Neural cell (in vitro differentiated cells): Measurements from ENCODE around the gene ARMC2. TPM values are rescaled to one million over a fixed set of nuclear protein-coding genes. Genes with fewer than 3 reads are reported as not detected.

Source experiments
- H2AFZ ChIP-seq: fragments of 200-600, 300-800 bp; sonication (generic), shearing (Covaris generic); 2 replicates; pipeline ENCODE4 v1.6.0; 2014; ENCODE audit warnings: low read depth, mild to moderate bottlenecking, antibody characterized with exemption, low read length, moderate library complexity
- H3F3A ChIP-seq: fragments of 200-600 bp; shearing (Covaris generic); 2 replicates; pipeline ENCODE4 v1.6.1; 2016; ENCODE audit warnings: mild to moderate bottlenecking, moderate library complexity, mixed read lengths, antibody characterized with exemption, low read length; ENCODE audit not compliant: insufficient read depth, poor library complexity, severe bottlenecking
- H3K27ac ChIP-seq: fragments of 200-600, 300-800 bp; sonication (generic), shearing (Covaris generic); 2 replicates; pipeline ENCODE4 v1.5.1; 2014; ENCODE audit warnings: mild to moderate bottlenecking, low read length, moderate library complexity
- H3K27me3 ChIP-seq: fragments of 300-800, 200-600 bp; sonication (generic), shearing (Covaris generic); 2 replicates; pipeline ENCODE4 v1.6.0; 2014; ENCODE audit warnings: mild to moderate bottlenecking, low read depth, low read length, moderate library complexity; ENCODE audit not compliant: insufficient read depth
- H3K36me3 ChIP-seq: fragments of 300-800, 200-600 bp; sonication (generic), shearing (Covaris generic); 2 replicates; pipeline ENCODE4 v1.5.1; 2014; ENCODE audit warnings: mild to moderate bottlenecking, antibody characterized with exemption, low read length, moderate library complexity; ENCODE audit not compliant: insufficient read depth
- H3K4me2 ChIP-seq: fragments of 300-800, 200-600 bp; sonication (generic), shearing (Covaris generic); 2 replicates; pipeline ENCODE4 v1.6.0; 2014; ENCODE audit warnings: mild to moderate bottlenecking, low read length
- H3K4me3 ChIP-seq: fragments of 300-800, 200-600 bp; sonication (generic), shearing (Covaris generic); 2 replicates; pipeline ENCODE4 v1.5.1; 2014; ENCODE audit warnings: mild to moderate bottlenecking, low read length, moderate library complexity
- H3K79me2 ChIP-seq: fragments of 200-600 bp; shearing (Covaris generic); replicated peaks from 2 replicates; pipeline ENCODE4 v1.6.0; 2014; ENCODE audit warnings: mild to moderate bottlenecking, low read length, moderate library complexity; ENCODE audit not compliant: insufficient read depth
- H3K9ac ChIP-seq: fragments of 300-800, 200-600 bp; sonication (generic), shearing (Covaris generic); 2 replicates; pipeline ENCODE4 v1.6.1; 2016; ENCODE audit warnings: mild to moderate bottlenecking, low read length, mixed read lengths
- H3K9me2 ChIP-seq: fragments of 200-600 bp; shearing (Covaris generic); 2 replicates; pipeline ENCODE4 v1.6.1; 2016; ENCODE audit warnings: mild to moderate bottlenecking, low read length, mixed read lengths; ENCODE audit not compliant: insufficient read depth
- H3K9me3 ChIP-seq: fragments of 200-600, 300-800 bp; sonication (generic), shearing (Covaris generic); 2 replicates; pipeline ENCODE4 v1.6.1; 2016; ENCODE audit warnings: mild to moderate bottlenecking, mixed run types, low read length, moderate library complexity, mixed read lengths
- H4K20me1 ChIP-seq: fragments of 200-600 bp; shearing (Covaris generic); 2 replicates; pipeline ENCODE4 v1.6.1; 2016; ENCODE audit warnings: mild to moderate bottlenecking, mixed run types; ENCODE audit not compliant: insufficient read depth
- CTCF ChIP-seq: fragments of 450-650 bp; IDR thresholded peaks from 2 replicates; pipeline ENCODE4 v1.5.1; 2014; ENCODE audit warnings: antibody characterized with exemption, mild to moderate bottlenecking, moderate library complexity; ENCODE audit not compliant: poor library complexity, severe bottlenecking
- EP300 ChIP-seq: fragments of 450-650 bp; conservative IDR thresholded peaks from 2 replicates; pipeline ENCODE4 v1.6.1; 2014; ENCODE audit warnings: antibody characterized with exemption, mild to moderate bottlenecking, moderate library complexity; ENCODE audit not compliant: poor library complexity, severe bottlenecking
- EZH2 ChIP-seq: fragments of 200-600, 300-800 bp; shearing (Covaris generic), sonication (generic); IDR thresholded peaks from 2 replicates; pipeline ENCODE4 v1.6.1; 2014; ENCODE audit warnings: antibody characterized with exemption, low read length, borderline replicate concordance, mild to moderate bottlenecking; ENCODE audit not compliant: insufficient read depth, poor library complexity, severe bottlenecking
- MXI1 ChIP-seq: fragments of 450-650 bp; conservative IDR thresholded peaks from 2 replicates; pipeline ENCODE4 v1.6.1; 2014; ENCODE audit warnings: antibody characterized with exemption, mild to moderate bottlenecking; ENCODE audit not compliant: poor library complexity, severe bottlenecking
- POLR2AphosphoS5 ChIP-seq: IDR thresholded peaks from 2 replicates; pipeline ENCODE4 v1.6.1; 2012
- RAD21 ChIP-seq: fragments of 450-650 bp; conservative IDR thresholded peaks from 2 replicates; pipeline ENCODE4 v1.6.1; 2014; ENCODE audit warnings: antibody characterized with exemption, mild to moderate bottlenecking, moderate library complexity
- REST ChIP-seq: IDR thresholded peaks from 2 replicates; pipeline ENCODE4 v1.6.1; 2012; ENCODE audit warnings: borderline replicate concordance
- SMC3 ChIP-seq: fragments of 450-650 bp; conservative IDR thresholded peaks from 2 replicates; pipeline ENCODE4 v1.6.1; 2014; ENCODE audit warnings: antibody characterized with exemption, mild to moderate bottlenecking, moderate library complexity; ENCODE audit not compliant: poor library complexity
- TAF1 ChIP-seq: IDR thresholded peaks from 2 replicates; pipeline ENCODE4 v1.6.1; 2012; ENCODE audit warnings: low read depth
- polyA plus RNA-seq: library from polyadenylated mRNA; depleted of rRNA; stranded (reverse); fragments of >200 nt; gene quantifications from 2 replicates; pipeline ENCODE4 v1.2.3, GENCODE V29; 2014

Gene ARMC2
- polyA plus RNA-seq, 1 donor from 2014 or later, result 18.6 TPM

- H3K9ac ChIP-seq, result no peak overlapping the region
- no peaks in the 10 kb centered on the region for H3K9me2 ChIP-seq
- no peaks in the 10 kb centered on the region for H3K27me3 ChIP-seq
- no peaks in the 10 kb centered on the region for H3K79me2 ChIP-seq
- H3K36me3 ChIP-seq, result no peaks in the 10 kb centered on the region
- no peaks in the 10 kb centered on the region for H4K20me1 ChIP-seq
- H3F3A ChIP-seq, result no peaks in the 10 kb centered on the region
- no peak for TF ChIP-seq SMC3
- TF ChIP-seq MXI1, result no peak
- TF ChIP-seq CTCF, result no peak
- TF ChIP-seq RAD21, result no peak
- TF ChIP-seq REST, result no peak
- TF ChIP-seq EP300, result no peak
- TF ChIP-seq EZH2, result no peak
- TF ChIP-seq POLR2AphosphoS5, result no peak
- no peak for TF ChIP-seq TAF1
- no peak overlapping the region for H2AFZ ChIP-seq
- no peak overlapping the region for H3K4me3 ChIP-seq
- H3K9me3 ChIP-seq, result no peaks in the 10 kb centered on the region
- H3K4me2 ChIP-seq, result no peak overlapping the region
- no peak overlapping the region for H3K27ac ChIP-seq
Observed at GRCh38 chr6:108840919-108841318, 7.3 kb upstream of the ARMC2 start.

GRCh38 chr6:108841377-108841855 is 6.8 kb upstream of the ARMC2 start:
- Histone ChIP-seq H3K9me2 (no peaks in the 10 kb centered on the region), H3F3A (no peaks in the 10 kb centered on the region), H3K4me3 (no peak overlapping the region), H3K79me2 (no peaks in the 10 kb centered on the region), H3K4me2 (no peak overlapping the region), H3K27me3 (no peaks in the 10 kb centered on the region), H3K9ac (no peak overlapping the region), H3K27ac (no peak overlapping the region), H2AFZ (no peak overlapping the region), H3K9me3 (no peaks in the 10 kb centered on the region), H4K20me1 (no peaks in the 10 kb centered on the region), H3K36me3 (no peaks in the 10 kb centered on the region)
- TF ChIP-seq POLR2AphosphoS5, result no peak
- no peak for TF ChIP-seq MXI1
- TF ChIP-seq TAF1, result no peak

GRCh38 chr6:108844135-108844534 is 4.1 kb upstream of the ARMC2 start:
- no peak for TF ChIP-seq CTCF
- no peak for TF ChIP-seq REST
- TF ChIP-seq RAD21, result no peak
- no peak for TF ChIP-seq POLR2AphosphoS5
- no peak for TF ChIP-seq TAF1
- TF ChIP-seq EZH2, result no peak
- TF ChIP-seq MXI1, result no peak
- no peak for TF ChIP-seq SMC3
- TF ChIP-seq EP300, result no peak
- Histone ChIP-seq H2AFZ (no peak overlapping the region), H4K20me1 (no peaks in the 10 kb centered on the region), H3K9me3 (no peaks in the 10 kb centered on the region), H3K9me2 (no peaks in the 10 kb centered on the region), H3F3A (no peaks in the 10 kb centered on the region), H3K27ac (no peak overlapping the region), H3K36me3 (no peaks in the 10 kb centered on the region), H3K4me2 (no peak overlapping the region), H3K9ac (no peak overlapping the region), H3K4me3 (no peak overlapping the region), H3K79me2 (peaks cover 6% of the 10 kb centered on the region), H3K27me3 (no peaks in the 10 kb centered on the region)
